ENCODE results near the gene PARM1. TPM values are rescaled to one million over a fixed set of nuclear protein-coding genes. Genes with fewer than 3 reads are reported as not detected.

The PARM1 gene
- total and polyA plus RNA-seq, 8 donors = 29.4 to 140 (median 54.4) TPM

DNA sequence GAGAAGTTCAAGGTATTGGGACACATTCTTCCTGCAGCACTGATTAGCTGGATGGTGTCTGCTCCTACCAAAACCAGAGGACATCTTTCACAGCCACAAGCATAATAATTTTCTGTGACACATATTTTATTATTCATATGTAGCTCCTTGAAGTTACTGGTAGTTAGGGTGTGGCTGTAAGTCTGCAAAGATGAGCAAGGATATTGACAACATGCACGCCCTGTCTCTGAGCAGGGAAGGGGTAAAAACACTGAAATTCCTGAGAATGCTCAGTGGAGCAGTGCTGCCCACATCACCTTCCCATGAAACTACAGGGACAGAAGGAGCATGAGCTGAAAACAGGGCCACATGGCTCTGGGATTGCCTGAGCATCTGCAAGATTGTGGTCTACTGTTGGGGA lies 38.9 kb downstream of the PARM1 start:
- TF ChIP-seq, protein P1, sequence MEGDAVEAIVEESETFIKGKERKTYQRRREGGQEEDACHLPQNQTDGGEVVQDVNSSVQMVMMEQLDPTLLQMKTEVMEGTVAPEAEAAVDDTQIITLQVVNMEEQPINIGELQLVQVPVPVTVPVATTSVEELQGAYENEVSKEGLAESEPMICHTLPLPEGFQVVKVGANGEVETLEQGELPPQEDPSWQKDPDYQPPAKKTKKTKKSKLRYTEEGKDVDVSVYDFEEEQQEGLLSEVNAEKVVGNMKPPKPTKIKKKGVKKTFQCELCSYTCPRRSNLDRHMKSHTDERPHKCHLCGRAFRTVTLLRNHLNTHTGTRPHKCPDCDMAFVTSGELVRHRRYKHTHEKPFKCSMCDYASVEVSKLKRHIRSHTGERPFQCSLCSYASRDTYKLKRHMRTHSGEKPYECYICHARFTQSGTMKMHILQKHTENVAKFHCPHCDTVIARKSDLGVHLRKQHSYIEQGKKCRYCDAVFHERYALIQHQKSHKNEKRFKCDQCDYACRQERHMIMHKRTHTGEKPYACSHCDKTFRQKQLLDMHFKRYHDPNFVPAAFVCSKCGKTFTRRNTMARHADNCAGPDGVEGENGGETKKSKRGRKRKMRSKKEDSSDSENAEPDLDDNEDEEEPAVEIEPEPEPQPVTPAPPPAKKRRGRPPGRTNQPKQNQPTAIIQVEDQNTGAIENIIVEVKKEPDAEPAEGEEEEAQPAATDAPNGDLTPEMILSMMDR (IDR thresholded peaks at IDR 0.05) = no peak
- peaks cover 0 to 2% of the 10 kb centered on the region in 2 donors for H3K4me1 ChIP-seq
- no peak for DNase-seq
- H3K9me3 ChIP-seq = no peaks in the 10 kb centered on the region
- H3K4me3 ChIP-seq = no peak overlapping the region
- intact Hi-C loops (cut with DNase I) = no loop called here
- H3K27ac ChIP-seq = no peak overlapping the region
- H3K27me3 ChIP-seq = no peaks in the 10 kb centered on the region
- no peak for ATAC-seq
- H3K36me3 ChIP-seq = no peaks in the 10 kb centered on the region

DNA sequence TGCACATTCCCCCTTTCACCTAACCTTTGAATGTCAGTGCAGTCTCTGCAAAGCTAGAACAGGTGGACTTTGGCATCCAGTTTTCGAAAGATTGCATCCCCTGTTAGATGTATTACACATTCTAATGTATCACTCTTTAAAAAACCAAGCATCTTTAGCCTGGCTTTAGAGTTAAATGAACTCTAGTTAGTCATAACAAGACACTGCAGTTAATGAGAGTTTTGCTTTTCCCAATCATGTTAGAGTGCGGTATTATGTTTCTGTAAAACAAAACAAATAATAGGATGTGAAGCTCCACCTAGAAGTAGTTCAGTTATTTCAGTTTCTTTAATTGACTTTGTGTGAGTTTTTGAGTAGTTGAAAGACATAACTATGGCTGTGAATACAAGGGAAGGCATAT lies 42.2 kb downstream of the PARM1 start:
- Histone ChIP-seq H3K36me3 (no peaks in the 10 kb centered on the region), H3K27ac (no peak overlapping the region), H3K27me3 (no peaks in the 10 kb centered on the region), H3K4me3 (no peak overlapping the region), H3K9me3 (peaks cover 0 to 4% of the 10 kb centered on the region in 2 donors), H3K4me1 (no peaks in the 10 kb centered on the region)
- ATAC-seq = no peak
- no peak for DNase-seq
- intact Hi-C loops (cut with DNase I) = no loop called here
- TF ChIP-seq, protein P1 (IDR thresholded peaks at IDR 0.05) = no peak

DNA sequence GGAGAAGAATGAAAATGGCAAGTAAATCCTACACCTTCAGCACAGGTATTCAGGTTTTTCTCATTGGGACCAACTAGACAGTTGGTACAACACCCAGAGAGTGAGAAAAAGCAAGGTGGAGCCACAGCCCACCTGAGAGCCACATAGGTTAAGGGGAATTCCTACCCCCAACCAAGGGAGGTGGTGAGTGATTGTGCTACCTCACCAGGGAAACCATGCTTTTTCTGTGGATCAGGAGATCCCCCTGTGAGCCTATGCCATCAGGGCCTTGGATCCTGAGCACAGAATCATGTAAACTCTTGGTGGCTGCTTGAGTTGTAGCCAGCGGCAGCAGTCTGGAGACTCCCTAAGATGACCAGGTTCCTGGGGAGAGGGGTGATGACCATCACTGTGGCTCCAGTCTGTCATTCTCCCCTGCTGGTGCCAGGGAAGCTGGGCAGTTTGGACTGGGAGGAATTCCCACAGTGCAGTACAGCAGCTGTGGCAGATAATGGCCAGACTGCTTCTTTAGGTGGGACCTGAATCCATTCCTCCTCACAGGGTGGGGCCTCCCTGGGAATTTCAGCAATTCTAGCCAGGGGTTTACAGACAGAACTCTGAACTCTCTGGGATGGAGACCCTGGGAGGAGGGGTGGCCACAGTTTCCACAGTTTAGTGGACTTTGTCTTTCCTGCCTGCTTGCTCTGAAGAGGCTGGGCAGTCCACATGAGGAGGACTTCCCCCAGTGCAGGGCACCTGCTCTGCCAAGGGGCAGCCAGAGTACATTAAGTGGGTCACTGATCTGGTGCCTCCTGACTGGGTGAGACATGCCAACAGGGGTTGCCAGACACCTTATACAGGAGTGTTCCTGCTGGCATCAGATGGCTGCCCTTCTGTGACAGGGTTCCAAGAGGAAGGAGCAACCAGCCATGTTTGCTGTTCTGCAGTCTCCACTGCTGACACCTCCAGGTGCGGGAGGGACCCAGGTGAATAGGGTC lies 43.2 kb downstream of the PARM1 start:
- Histone ChIP-seq H3K4me1 (no peaks in the 10 kb centered on the region), H3K4me3 (no peak overlapping the region), H3K9me3 (peaks cover 0 to 4% of the 10 kb centered on the region in 2 donors), H3K27me3 (no peaks in the 10 kb centered on the region), H3K36me3 (no peaks in the 10 kb centered on the region), H3K27ac (no peak overlapping the region)
- intact Hi-C loops (cut with DNase I) = no loop called here
- no peak for DNase-seq
- TF ChIP-seq, protein P1 (IDR thresholded peaks at IDR 0.05) = no peak
- ATAC-seq = no peak

DNA sequence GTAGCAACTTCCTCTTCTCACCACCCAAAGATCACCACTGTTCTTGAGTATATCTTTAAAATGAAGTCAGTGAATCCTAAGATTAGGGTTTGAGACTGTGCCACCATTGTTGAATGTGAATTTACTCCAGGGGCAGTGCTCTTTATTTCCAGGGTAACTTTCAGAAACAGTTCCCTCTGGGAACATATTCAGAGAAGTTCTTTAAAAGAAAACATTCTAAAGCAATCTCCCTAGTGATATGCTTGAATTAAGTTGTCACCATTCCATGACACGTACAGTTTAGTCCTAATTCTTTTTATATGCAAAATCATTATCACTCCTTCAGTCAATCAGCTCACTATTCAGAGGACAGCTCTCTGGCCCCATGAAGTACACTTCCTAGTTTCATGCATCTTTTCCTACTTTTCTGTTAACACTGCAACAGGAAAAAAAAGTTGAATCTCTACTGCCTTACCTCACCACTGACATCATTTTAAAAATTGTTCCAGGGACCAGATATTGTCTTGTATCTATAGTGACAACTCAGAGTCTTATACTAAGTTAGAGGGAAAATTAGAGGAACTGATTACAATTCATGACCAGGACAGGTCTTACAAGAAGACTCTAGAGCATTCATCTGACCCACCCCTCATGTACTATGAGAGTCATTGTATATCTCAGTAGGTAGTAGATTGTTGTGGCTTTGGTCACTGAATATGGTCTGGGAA lies 49.8 kb downstream of the PARM1 start:
- no peak for ATAC-seq
- Histone ChIP-seq H3K4me3 (no peak overlapping the region), H3K9me3 (peaks cover 0 to 4% of the 10 kb centered on the region in 2 donors), H3K27me3 (no peaks in the 10 kb centered on the region), H3K36me3 (no peaks in the 10 kb centered on the region), H3K4me1 (no peaks in the 10 kb centered on the region), H3K27ac (no peak overlapping the region)
- no peak for DNase-seq
- TF ChIP-seq, protein P1 (IDR thresholded peaks at IDR 0.05) = no peak
- intact Hi-C loops (cut with DNase I) = no loop called here

DNA sequence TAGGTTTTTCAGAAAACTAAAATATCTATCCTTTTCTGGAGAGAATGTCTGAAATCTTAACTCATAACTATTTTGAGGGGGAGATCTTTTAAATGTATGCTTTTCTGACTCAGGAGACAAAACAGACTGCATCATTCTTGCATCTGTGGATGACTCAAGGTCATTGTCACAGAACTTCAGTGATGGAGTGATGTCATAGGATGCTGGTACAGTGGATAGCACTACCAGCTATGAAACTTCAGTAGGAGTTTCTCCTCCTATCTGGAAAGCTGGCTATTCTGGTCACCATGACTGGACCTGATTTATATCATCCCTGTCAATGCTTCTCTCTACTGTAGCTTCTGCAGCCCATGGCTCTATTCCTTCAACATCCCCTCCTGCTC lies 50.3 kb downstream of the PARM1 start:
- H3K27ac ChIP-seq = no peak overlapping the region
- TF ChIP-seq, protein P1 (IDR thresholded peaks at IDR 0.05) = no peak
- no peaks in the 10 kb centered on the region for H3K36me3 ChIP-seq
- no peak overlapping the region for H3K4me3 ChIP-seq
- intact Hi-C loops (cut with DNase I) = no loop called here
- H3K9me3 ChIP-seq = peaks cover 0 to 4% of the 10 kb centered on the region in 2 donors
- no peaks in the 10 kb centered on the region for H3K27me3 ChIP-seq
- DNase-seq (no peak), ATAC-seq (no peak)
- no peaks in the 10 kb centered on the region for H3K4me1 ChIP-seq
